A673 (cell line): ENCODE data around the gene SRRM1. TPM values are rescaled to one million over a fixed set of nuclear protein-coding genes. Genes with fewer than 3 reads are reported as not detected.
"Not testable (repeated sequence)": the region's sequence is repeated elsewhere in the genome, so short reads cannot be mapped to it uniquely, and the experiment has no call there.

ENCODE experiments used
- BruUV-seq: library from RNA; stranded (reverse); fragments of 400-500 nt; replicated peaks from 2 replicates; lab custom pipeline; 2021; lab: Mats Ljungman, UMichigan
- CTCF ChIA-PET: fragments of 300-600 bp; sonication (Branson Sonifier 250); formaldehyde crosslinking; loops from one replicate; lab custom pipeline; 2022; ENCODE audit warnings: antibody characterized with exemption; lab: Charles Lee
- POLR2A ChIA-PET: fragments of 300-600 bp; sonication (Branson Sonifier 250); formaldehyde crosslinking; loops from one replicate; lab custom pipeline; 2022; ENCODE audit warnings: antibody characterized with exemption; ENCODE audit not compliant: low non-redundant PET; lab: Charles Lee
- DNase-seq: peaks from one replicate; pipeline ENCODE4 v3.0.0-alpha.2; 2015; ENCODE audit warnings: low spot score
- H3K27ac ChIP-seq: fragments of 200-600 bp; sonication (generic); 2 replicates; pipeline ENCODE4 v1.5.1; 2016; ENCODE audit warnings: mixed run types, low read depth, mild to moderate bottlenecking, mixed read lengths, antibody characterized with exemption, low read length; ENCODE audit not compliant: poor library complexity, severe bottlenecking
- H3K27me3 ChIP-seq: fragments of 200-600 bp; sonication (generic); replicated peaks from 2 replicates; pipeline ENCODE4 v1.6.1; 2017; ENCODE audit warnings: mixed run types, low read depth, mild to moderate bottlenecking, mixed read lengths, antibody characterized with exemption, low read length; ENCODE audit not compliant: insufficient read depth, poor library complexity
- H3K36me3 ChIP-seq: fragments of 200-600 bp; sonication (generic); 2 replicates; pipeline ENCODE4 v1.6.1; 2016; ENCODE audit warnings: mixed run types, mild to moderate bottlenecking, mixed read lengths, antibody characterized with exemption, low read length; ENCODE audit not compliant: insufficient read depth, poor library complexity, severe bottlenecking
- H3K4me1 ChIP-seq: fragments of 200-600 bp; sonication (generic); 2 replicates; pipeline ENCODE4 v1.6.1; 2017; ENCODE audit warnings: mixed run types, mild to moderate bottlenecking, mixed read lengths, antibody characterized with exemption, low read length; ENCODE audit not compliant: insufficient read depth, poor library complexity, severe bottlenecking
- H3K4me3 ChIP-seq: fragments of 200-600 bp; sonication (generic); 2 replicates; pipeline ENCODE4 v1.5.1; 2016; ENCODE audit warnings: low read depth, mixed run types, mild to moderate bottlenecking, mixed read lengths, low read length; ENCODE audit not compliant: poor library complexity, severe bottlenecking
- H3K9me3 ChIP-seq: fragments of 200-600 bp; sonication (generic); 2 replicates; pipeline ENCODE4 v1.6.1; 2016; ENCODE audit warnings: mixed run types, low read depth, mild to moderate bottlenecking, mixed read lengths, antibody characterized with exemption, low read length; ENCODE audit not compliant: poor library complexity, severe bottlenecking
- CTCF ChIP-seq: fragments of 300-800, 200-600 bp; sonication (generic); conservative IDR thresholded peaks from 2 replicates; pipeline ENCODE4 v1.5.1; 2017; ENCODE audit warnings: low read depth, mild to moderate bottlenecking, antibody characterized with exemption, low read length, moderate library complexity, mixed read lengths
- EZH2 ChIP-seq: fragments of 200-600 bp; sonication (generic); IDR thresholded peaks from 2 replicates; pipeline ENCODE4 v1.6.1; 2017; ENCODE audit warnings: borderline replicate concordance, low read depth, mild to moderate bottlenecking, mixed read lengths, antibody characterized with exemption, low read length; ENCODE audit not compliant: poor library complexity, severe bottlenecking
- intact Hi-C: fragments of 100-400 bp; cut with micrococcal nuclease; formaldehyde crosslinking; loops from one replicate; pipeline ENCODE4 v1.10.0; 2022; ENCODE audit not compliant: unreplicated experiment
- total RNA-seq: library from RNA; stranded (reverse); gene quantifications from 2 replicates; pipeline ENCODE4 v1.2.3, GENCODE V29; 2021

The SRRM1 gene
- total RNA-seq, 1 experiment from 2014 or later: 185 TPM

GRCh38 chr1:24695202-24695974, 52.3 kb downstream of the SRRM1 start:
- H3K9me3 ChIP-seq: no peaks in the 10 kb centered on the region
- ChIA-PET POLR2A (no interaction called here), CTCF (interaction anchor here (1.3 kb wide), 1 partner anchor 135 kb away, joined by 4 read pairs; no protein-coding TSS in a partner anchor)
- no peak overlapping the region for H3K27ac ChIP-seq
- no peak overlapping the region for H3K4me3 ChIP-seq
- H3K4me1 ChIP-seq: peaks cover 19% of the 10 kb centered on the region
- intact Hi-C loops: no loop called here
- DNase-seq: no peak
- H3K36me3 ChIP-seq: no peaks in the 10 kb centered on the region
- BruUV-seq: no TSS peak
- TF ChIP-seq EZH2 (no peak), CTCF (no peak)
- H3K27me3 ChIP-seq: no peaks in the 10 kb centered on the region

DNA sequence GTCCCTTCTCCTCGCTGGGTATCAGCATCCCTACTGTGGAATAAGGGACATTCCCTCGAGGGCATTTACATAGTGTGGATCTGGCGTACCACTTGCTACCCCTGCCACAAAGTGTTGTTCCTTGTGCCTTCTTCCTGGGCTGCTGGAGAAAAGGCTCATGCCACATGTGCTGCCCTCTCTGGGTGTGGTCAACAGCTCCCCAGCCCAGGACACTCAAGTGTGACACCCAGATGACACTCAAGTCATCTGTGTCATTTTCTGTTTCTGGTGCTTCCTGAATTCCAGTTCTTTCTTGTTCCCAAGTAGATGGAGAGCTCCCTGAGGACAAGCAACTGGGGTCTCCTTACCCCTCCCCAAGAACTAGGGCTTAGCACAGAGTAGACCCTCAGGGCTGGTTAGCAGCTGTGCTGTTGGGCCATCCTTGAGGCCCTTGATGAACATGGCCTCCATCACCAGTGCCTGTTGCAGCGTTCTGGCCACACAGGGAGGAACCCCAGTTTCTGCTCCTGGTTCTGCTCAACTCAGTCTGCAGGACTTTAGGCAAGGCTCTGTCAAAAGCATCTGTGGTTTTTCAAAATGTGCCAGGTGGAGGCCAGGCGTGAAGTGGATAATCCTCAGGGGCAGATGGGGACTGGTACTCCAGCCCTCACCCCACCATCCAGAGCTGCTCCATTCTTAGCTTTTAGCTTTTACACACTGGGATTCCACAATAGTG, 53.1 kb downstream of the SRRM1 start:
- ChIA-PET CTCF (no interaction called here), POLR2A (no interaction called here)
- Histone ChIP-seq H3K4me1 (peaks cover 19% of the 10 kb centered on the region), H3K9me3 (no peaks in the 10 kb centered on the region), H3K27me3 (no peaks in the 10 kb centered on the region), H3K4me3 (no peak overlapping the region), H3K36me3 (no peaks in the 10 kb centered on the region), H3K27ac (no peak overlapping the region)
- TF ChIP-seq EZH2 (no peak), CTCF (no peak)
- intact Hi-C loops: no loop called here
- no peak for DNase-seq
- no TSS peak for BruUV-seq

DNA sequence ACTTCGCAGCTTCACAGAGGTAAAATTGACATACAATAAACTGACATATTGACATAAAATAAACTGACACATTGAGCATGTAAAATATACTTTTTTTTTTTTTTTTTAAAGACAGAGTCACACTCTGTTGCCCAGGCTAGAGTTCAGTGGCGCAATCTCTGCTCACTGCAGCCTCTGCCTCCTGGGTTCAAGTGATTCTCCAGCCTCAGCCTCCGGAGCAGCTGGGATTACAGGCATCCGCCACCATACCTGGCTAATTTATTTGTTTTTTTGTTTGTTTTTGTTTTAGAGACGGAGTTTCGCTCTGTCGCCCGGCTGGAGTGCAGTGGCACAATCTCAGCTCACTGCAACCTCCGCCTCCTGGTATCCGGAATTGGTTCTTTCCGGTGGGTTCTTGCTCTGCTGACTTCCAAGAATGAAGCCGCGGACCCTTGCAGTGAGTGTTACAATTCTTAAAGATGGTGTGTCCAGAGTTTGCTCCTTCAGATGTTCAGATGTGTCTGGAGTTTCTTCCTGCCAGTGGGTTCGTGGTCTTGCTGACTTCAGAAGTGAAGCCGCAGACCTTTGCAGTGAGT, 53.7 kb downstream of the SRRM1 start:
- H3K36me3 ChIP-seq: no peaks in the 10 kb centered on the region
- peaks cover 19% of the 10 kb centered on the region for H3K4me1 ChIP-seq
- H3K27ac ChIP-seq: no peak overlapping the region
- no peak for DNase-seq
- H3K4me3 ChIP-seq: no peak overlapping the region
- ChIA-PET POLR2A (no interaction called here), CTCF (no interaction called here)
- intact Hi-C loops: no loop called here
- no peaks in the 10 kb centered on the region for H3K9me3 ChIP-seq
- H3K27me3 ChIP-seq: no peaks in the 10 kb centered on the region
- no TSS peak for BruUV-seq
- TF ChIP-seq EZH2 (no peak), CTCF (no peak)

GRCh38 chr1:24697453-24698001, 54.4 kb downstream of the SRRM1 start:
- POLR2A ChIA-PET, CTCF ChIA-PET, H3K36me3 ChIP-seq, H3K4me3 ChIP-seq, H3K27ac ChIP-seq, H3K27me3 ChIP-seq, intact Hi-C loops, BruUV-seq, H3K9me3 ChIP-seq, DNase-seq: not testable (repeated sequence)
- H3K4me1 ChIP-seq: peaks cover 19% of the 10 kb centered on the region

DNA sequence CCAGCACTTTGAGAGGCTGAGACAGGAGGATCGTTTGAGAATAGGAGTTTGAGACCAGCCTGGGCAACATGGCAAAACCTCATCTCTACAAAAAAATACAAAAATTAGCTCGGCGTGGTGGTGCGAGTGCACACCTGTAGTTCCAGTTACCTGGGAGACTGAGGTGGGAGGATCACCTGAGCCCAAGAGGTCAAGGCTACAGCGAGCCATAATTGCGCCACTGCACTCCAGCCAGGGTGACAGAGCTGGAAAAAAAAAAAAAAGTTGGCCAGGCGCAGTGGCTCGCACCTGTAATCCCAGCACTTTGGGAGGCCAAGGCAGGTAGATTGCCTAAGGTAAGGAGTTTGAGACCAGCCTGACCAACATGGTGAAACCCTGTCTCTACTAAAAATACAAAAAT, 55.2 kb downstream of the SRRM1 start:
- H3K36me3 ChIP-seq, H3K27ac ChIP-seq, intact Hi-C loops, H3K27me3 ChIP-seq, DNase-seq, POLR2A ChIA-PET, H3K4me3 ChIP-seq, H3K9me3 ChIP-seq, BruUV-seq: not testable (repeated sequence)
- H3K4me1 ChIP-seq: peaks cover 19% of the 10 kb centered on the region
- CTCF ChIA-PET: interaction anchor here (0.5 kb wide), 1 partner anchor 72 kb away, joined by 8 read pairs; no protein-coding TSS in a partner anchor
